ENCODE results near the gene FAM222A.

The FAM222A gene

GRCh38 chr12:109810954-109811623 is 97.5 kb downstream of the FAM222A start:
- H3K9me3 Mint-ChIP-seq, result no peaks in the 10 kb centered on the region
- DNase-seq (ENCODE audit: low spot score in 2 of 2) (no peak), ATAC-seq (no peak)
- no peaks in the 10 kb centered on the region for H3K36me3 Mint-ChIP-seq
- no peak overlapping the region for H3K27ac Mint-ChIP-seq
- H3K4me3 Mint-ChIP-seq, result no peak overlapping the region
- H3K4me1 Mint-ChIP-seq, result no peaks in the 10 kb centered on the region

GRCh38 chr12:109811624-109811995 is 98.0 kb downstream of the FAM222A start:
- no peaks in the 10 kb centered on the region for H3K36me3 Mint-ChIP-seq
- H3K4me3 Mint-ChIP-seq, result no peak overlapping the region
- DNase-seq (ENCODE audit: low spot score in 2 of 2), result no peak
- H3K4me1 Mint-ChIP-seq, result no peaks in the 10 kb centered on the region
- H3K9me3 Mint-ChIP-seq, result no peaks in the 10 kb centered on the region
- no peak overlapping the region for H3K27ac Mint-ChIP-seq
- ATAC-seq, result no peak

GRCh38 chr12:109813810-109814416 is 100.3 kb downstream of the FAM222A start:
- no peak overlapping the region for H3K27ac Mint-ChIP-seq
- no peak overlapping the region for H3K4me3 Mint-ChIP-seq
- ATAC-seq, result no peak
- no peaks in the 10 kb centered on the region for H3K4me1 Mint-ChIP-seq
- no peak for DNase-seq (ENCODE audit: low spot score in 2 of 2)
- H3K36me3 Mint-ChIP-seq, result no peaks in the 10 kb centered on the region
- H3K9me3 Mint-ChIP-seq, result no peaks in the 10 kb centered on the region

GRCh38 chr12:109814600-109815150 is 101.0 kb downstream of the FAM222A start:
- Mint-ChIP-seq H3K4me1 (no peaks in the 10 kb centered on the region), H3K9me3 (no peaks in the 10 kb centered on the region), H3K36me3 (no peaks in the 10 kb centered on the region), H3K4me3 (no peak overlapping the region), H3K27ac (no peak overlapping the region)
- ATAC-seq (no peak), DNase-seq (ENCODE audit: low spot score in 2 of 2) (no peak)

GRCh38 chr12:109815225-109815624 is 101.6 kb downstream of the FAM222A start:
- no peak overlapping the region for H3K4me3 Mint-ChIP-seq
- H3K36me3 Mint-ChIP-seq, result no peaks in the 10 kb centered on the region
- H3K4me1 Mint-ChIP-seq, result no peaks in the 10 kb centered on the region
- no peak for ATAC-seq
- no peak for DNase-seq (ENCODE audit: low spot score in 2 of 2)
- H3K27ac Mint-ChIP-seq, result no peak overlapping the region
- no peaks in the 10 kb centered on the region for H3K9me3 Mint-ChIP-seq

- no peak overlapping the region for H3K4me3 Mint-ChIP-seq
- ATAC-seq (no peak), DNase-seq (ENCODE audit: low spot score in 2 of 2) (no peak)
- H3K4me1 Mint-ChIP-seq, result no peaks in the 10 kb centered on the region
- no peaks in the 10 kb centered on the region for H3K9me3 Mint-ChIP-seq
- no peak overlapping the region for H3K27ac Mint-ChIP-seq
- H3K36me3 Mint-ChIP-seq, result no peaks in the 10 kb centered on the region
Measured at GRCh38 chr12:109815757-109816617, 102.4 kb downstream of the FAM222A start.

- no peak for DNase-seq (ENCODE audit: low spot score in 2 of 2)
- Mint-ChIP-seq H3K27ac (no peak overlapping the region), H3K4me3 (no peak overlapping the region), H3K9me3 (no peaks in the 10 kb centered on the region), H3K4me1 (no peaks in the 10 kb centered on the region), H3K36me3 (no peaks in the 10 kb centered on the region)
- no peak for ATAC-seq
Measured at GRCh38 chr12:109816870-109817269, 103.2 kb downstream of the FAM222A start.

GRCh38 chr12:109817627-109818231 is 104.1 kb downstream of the FAM222A start:
- DNase-seq (ENCODE audit: low spot score in 2 of 2) (no peak), ATAC-seq (no peak)
- H3K36me3 Mint-ChIP-seq, result no peaks in the 10 kb centered on the region
- H3K4me1 Mint-ChIP-seq, result no peaks in the 10 kb centered on the region
- H3K4me3 Mint-ChIP-seq, result no peak overlapping the region
- H3K9me3 Mint-ChIP-seq, result no peaks in the 10 kb centered on the region
- H3K27ac Mint-ChIP-seq, result no peak overlapping the region

GRCh38 chr12:109818253-109818652 is 104.6 kb downstream of the FAM222A start:
- no peak overlapping the region for H3K27ac Mint-ChIP-seq
- H3K4me1 Mint-ChIP-seq, result no peaks in the 10 kb centered on the region
- DNase-seq (ENCODE audit: low spot score in 2 of 2), result no peak
- no peak overlapping the region for H3K4me3 Mint-ChIP-seq
- H3K9me3 Mint-ChIP-seq, result no peaks in the 10 kb centered on the region
- H3K36me3 Mint-ChIP-seq, result no peaks in the 10 kb centered on the region
- ATAC-seq, result no peak

- DNase-seq (ENCODE audit: low spot score in 2 of 2) (no peak), ATAC-seq (no peak)
- Mint-ChIP-seq H3K36me3 (no peaks in the 10 kb centered on the region), H3K4me1 (no peaks in the 10 kb centered on the region), H3K4me3 (no peak overlapping the region), H3K9me3 (no peaks in the 10 kb centered on the region), H3K27ac (no peak overlapping the region)
Measured at GRCh38 chr12:109818905-109819500, 105.4 kb downstream of the FAM222A start.

Data from stimulated activated effector memory CD8-positive, alpha-beta T cell treated with anti-CD3 and anti-CD28 coated beads, Interleukin-12 subunit alpha, Interleukin-12 subunit beta, amount 100 ng/mL, for 72 hours (primary cell).